ENCODE data around the gene G0S2.

Gene G0S2

DNA sequence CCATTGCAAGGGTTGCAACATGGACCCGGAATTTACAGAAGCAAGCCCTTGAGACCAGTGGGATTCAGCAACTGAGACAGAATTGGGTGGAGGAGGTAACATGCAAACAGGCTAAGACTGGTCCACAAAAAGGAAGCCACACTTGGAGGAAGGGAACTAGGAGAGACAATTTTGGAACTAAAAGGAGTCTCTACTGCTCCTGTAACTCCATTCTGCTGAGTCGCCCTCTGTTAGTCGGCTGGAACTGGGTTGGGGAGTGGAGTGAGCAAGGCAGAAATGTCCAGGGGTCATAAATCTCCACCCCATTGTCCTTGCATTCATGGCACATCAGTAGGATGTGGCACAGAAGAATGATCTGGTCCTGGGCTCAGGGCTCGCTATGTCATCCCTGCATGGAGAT, 28.1 kb upstream of the G0S2 start:
- H3K27ac ChIP-seq (ENCODE audit: extremely low read depth, low read depth, low read length): no peak overlapping the region
- CTCF ChIA-PET: interaction anchor here (0.6 to 1.7 kb wide), 5 partner anchors 21 to 181 kb away, joined by 3 to 6 read pairs (median 4); no protein-coding TSS in a partner anchor
- no peak overlapping the region for H3K4me3 ChIP-seq (ENCODE audit: low read depth, low read length)
- H3K36me3 ChIP-seq (ENCODE audit: control insufficient read depth in 2 of 2, insufficient read depth in 1 of 2, low read length in 2 of 2): no peaks in the 10 kb centered on the region
- H3K4me1 ChIP-seq (ENCODE audit: control insufficient read depth, insufficient read depth, low read length): peaks cover 7% of the 10 kb centered on the region; the same call in 1 of the 2 replicates
- no peak for TF ChIP-seq ZFP37 (tag by site-specific recombination; IDR thresholded peaks at IDR 0.05)
- TF ChIP-seq ZNF157 (tag by site-specific recombination; IDR thresholded peaks at IDR 0.05): no peak
- TF ChIP-seq KLF10 (tag by site-specific recombination; IDR thresholded peaks at IDR 0.05): no peak
- TF ChIP-seq, protein P1, sequence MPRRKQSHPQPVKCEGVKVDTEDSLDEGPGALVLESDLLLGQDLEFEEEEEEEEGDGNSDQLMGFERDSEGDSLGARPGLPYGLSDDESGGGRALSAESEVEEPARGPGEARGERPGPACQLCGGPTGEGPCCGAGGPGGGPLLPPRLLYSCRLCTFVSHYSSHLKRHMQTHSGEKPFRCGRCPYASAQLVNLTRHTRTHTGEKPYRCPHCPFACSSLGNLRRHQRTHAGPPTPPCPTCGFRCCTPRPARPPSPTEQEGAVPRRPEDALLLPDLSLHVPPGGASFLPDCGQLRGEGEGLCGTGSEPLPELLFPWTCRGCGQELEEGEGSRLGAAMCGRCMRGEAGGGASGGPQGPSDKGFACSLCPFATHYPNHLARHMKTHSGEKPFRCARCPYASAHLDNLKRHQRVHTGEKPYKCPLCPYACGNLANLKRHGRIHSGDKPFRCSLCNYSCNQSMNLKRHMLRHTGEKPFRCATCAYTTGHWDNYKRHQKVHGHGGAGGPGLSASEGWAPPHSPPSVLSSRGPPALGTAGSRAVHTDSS (tag by site-specific recombination; IDR thresholded peaks at IDR 0.05): no peak
- TF ChIP-seq ZNF223 (tag by site-specific recombination; IDR thresholded peaks at IDR 0.05): no peak
- TF ChIP-seq ZNF132 (tag by site-specific recombination; IDR thresholded peaks at IDR 0.05; ENCODE audit: borderline replicate concordance): no peak
- TF ChIP-seq ZNF140 (tag by site-specific recombination; IDR thresholded peaks at IDR 0.05): no peak
- no peak for TF ChIP-seq ZNF561 (tag by site-specific recombination; IDR thresholded peaks at IDR 0.05; ENCODE audit: borderline replicate concordance)
- no peak for TF ChIP-seq ZNF501 (tag by site-specific recombination; IDR thresholded peaks at IDR 0.05)
- TF ChIP-seq, protein P2, sequence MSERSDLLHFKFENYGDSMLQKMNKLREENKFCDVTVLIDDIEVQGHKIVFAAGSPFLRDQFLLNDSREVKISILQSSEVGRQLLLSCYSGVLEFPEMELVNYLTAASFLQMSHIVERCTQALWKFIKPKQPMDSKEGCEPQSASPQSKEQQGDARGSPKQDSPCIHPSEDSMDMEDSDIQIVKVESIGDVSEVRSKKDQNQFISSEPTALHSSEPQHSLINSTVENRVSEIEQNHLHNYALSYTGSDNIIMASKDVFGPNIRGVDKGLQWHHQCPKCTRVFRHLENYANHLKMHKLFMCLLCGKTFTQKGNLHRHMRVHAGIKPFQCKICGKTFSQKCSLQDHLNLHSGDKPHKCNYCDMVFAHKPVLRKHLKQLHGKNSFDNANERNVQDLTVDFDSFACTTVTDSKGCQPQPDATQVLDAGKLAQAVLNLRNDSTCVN (tag by site-specific recombination; optimal IDR thresholded peaks at IDR 0.05): no peak
- no peak for TF ChIP-seq ZNF600 (tag by site-specific recombination; IDR thresholded peaks at IDR 0.05)
- TF ChIP-seq, protein P3, sequence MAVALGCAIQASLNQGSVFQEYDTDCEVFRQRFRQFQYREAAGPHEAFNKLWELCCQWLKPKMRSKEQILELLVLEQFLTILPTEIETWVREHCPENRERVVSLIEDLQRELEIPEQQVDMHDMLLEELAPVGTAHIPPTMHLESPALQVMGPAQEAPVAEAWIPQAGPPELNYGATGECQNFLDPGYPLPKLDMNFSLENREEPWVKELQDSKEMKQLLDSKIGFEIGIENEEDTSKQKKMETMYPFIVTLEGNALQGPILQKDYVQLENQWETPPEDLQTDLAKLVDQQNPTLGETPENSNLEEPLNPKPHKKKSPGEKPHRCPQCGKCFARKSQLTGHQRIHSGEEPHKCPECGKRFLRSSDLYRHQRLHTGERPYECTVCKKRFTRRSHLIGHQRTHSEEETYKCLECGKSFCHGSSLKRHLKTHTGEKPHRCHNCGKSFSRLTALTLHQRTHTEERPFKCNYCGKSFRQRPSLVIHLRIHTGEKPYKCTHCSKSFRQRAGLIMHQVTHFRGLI (tag by site-specific recombination; IDR thresholded peaks at IDR 0.05): no peak
- TF ChIP-seq ZNF423 (tag by site-specific recombination; IDR thresholded peaks at IDR 0.05): no peak
- TF ChIP-seq ZNF791 (tag by site-specific recombination; IDR thresholded peaks at IDR 0.05): no peak
- no peak for TF ChIP-seq ZBTB7A (tag by site-specific recombination; IDR thresholded peaks at IDR 0.05; ENCODE audit: low read depth)
- POLR2A ChIA-PET: no interaction called here
- no peaks in the 10 kb centered on the region for H3K9me3 ChIP-seq (ENCODE audit: control insufficient read depth, insufficient read depth, low read depth, low read length)

DNA sequence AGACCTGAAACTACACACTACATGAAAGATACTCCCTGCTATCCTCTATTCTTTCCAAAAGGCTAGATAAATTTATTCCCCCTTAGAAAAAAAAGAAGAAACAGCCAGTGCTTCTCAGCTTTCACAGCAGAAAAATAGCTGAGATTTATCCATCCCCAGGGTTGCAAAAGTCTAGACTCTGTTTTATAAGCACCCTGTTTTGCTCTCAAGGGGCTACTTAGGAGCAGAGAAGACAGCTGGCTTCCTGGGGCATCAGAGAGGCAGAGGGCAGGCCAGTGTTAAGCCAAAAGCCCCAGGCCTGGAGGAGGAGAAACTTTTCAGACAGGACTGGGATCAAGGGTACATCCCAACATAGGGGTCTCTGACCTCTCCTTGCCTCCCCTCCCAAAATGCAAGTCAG, 26.9 kb upstream of the G0S2 start:
- peaks cover 18% of the 10 kb centered on the region for H3K4me1 ChIP-seq (ENCODE audit: control insufficient read depth, insufficient read depth, low read length)
- H3K36me3 ChIP-seq (ENCODE audit: control insufficient read depth in 2 of 2, insufficient read depth in 1 of 2, low read length in 2 of 2): no peaks in the 10 kb centered on the region
- ChIA-PET CTCF (interaction anchor here (1.6 kb wide), 1 partner anchor 19 kb away, joined by 4 read pairs; no protein-coding TSS in a partner anchor), POLR2A (no interaction called here)
- no peaks in the 10 kb centered on the region for H3K9me3 ChIP-seq (ENCODE audit: control insufficient read depth, insufficient read depth, low read depth, low read length)
- TF ChIP-seq HOXA7 (CRISPR knock-in tag; IDR thresholded peaks at IDR 0.05; ENCODE audit: borderline replicate concordance) (no peak), ZSCAN16 (tag by site-specific recombination; IDR thresholded peaks at IDR 0.05) (no peak), GLIS1 (tag by site-specific recombination; IDR thresholded peaks at IDR 0.05) (no peak), ZNF266 (tag by site-specific recombination; IDR thresholded peaks at IDR 0.05; ENCODE audit: low read depth) (no peak), ZNF501 (tag by site-specific recombination; IDR thresholded peaks at IDR 0.05) (no peak), ZNF324 (tag by site-specific recombination; IDR thresholded peaks at IDR 0.05) (no peak), ZNF335 (tag by site-specific recombination; conservative IDR thresholded peaks at IDR 0.05) (no peak), BCL11A (tag by site-specific recombination; IDR thresholded peaks at IDR 0.05; ENCODE audit: low read depth) (no peak)
- TF ChIP-seq, protein P4, sequence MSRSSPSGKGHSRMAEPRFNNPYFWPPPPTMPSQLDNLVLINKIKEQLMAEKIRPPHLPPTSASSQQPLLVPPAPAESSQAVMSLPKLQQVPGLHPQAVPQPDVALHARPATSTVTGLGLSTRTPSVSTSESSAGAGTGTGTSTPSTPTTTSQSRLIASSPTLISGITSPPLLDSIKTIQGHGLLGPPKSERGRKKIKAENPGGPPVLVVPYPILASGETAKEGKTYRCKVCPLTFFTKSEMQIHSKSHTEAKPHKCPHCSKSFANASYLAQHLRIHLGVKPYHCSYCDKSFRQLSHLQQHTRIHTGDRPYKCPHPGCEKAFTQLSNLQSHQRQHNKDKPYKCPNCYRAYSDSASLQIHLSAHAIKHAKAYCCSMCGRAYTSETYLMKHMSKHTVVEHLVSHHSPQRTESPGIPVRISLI (tag by site-specific recombination; IDR thresholded peaks at IDR 0.05): no peak
- TF ChIP-seq, protein P5, sequence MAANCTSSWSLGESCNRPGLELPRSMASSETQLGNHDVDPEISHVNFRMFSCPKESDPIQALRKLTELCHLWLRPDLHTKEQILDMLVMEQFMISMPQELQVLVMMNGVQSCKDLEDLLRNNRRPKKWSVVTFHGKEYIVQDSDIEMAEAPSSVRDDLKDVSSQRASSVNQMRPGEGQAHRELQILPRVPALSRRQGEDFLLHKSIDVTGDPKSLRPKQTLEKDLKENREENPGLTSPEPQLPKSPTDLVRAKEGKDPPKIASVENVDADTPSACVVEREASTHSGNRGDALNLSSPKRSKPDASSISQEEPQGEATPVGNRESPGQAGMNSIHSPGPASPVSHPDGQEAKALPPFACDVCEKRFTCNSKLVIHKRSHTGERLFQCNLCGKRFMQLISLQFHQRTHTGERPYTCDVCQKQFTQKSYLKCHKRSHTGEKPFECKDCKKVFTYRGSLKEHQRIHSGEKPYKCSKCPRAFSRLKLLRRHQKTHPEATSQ (tag by site-specific recombination; IDR thresholded peaks at IDR 0.05): no peak
- TF ChIP-seq, protein P6, sequence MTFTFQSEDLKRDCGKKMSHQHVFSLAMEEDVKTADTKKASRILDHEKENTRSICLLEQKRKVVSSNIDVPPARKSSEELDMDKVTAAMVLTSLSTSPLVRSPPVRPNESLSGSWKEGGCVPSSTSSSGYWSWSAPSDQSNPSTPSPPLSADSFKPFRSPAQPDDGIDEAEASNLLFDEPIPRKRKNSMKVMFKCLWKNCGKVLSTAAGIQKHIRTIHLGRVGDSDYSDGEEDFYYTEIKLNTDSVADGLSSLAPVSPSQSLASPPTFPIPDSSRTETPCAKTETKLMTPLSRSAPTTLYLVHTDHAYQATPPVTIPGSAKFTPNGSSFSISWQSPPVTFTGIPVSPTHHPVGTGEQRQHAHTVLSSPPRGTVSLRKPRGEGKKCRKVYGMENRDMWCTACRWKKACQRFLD (tag by site-specific recombination; IDR thresholded peaks at IDR 0.05): no peak
- TF ChIP-seq, protein P7, sequence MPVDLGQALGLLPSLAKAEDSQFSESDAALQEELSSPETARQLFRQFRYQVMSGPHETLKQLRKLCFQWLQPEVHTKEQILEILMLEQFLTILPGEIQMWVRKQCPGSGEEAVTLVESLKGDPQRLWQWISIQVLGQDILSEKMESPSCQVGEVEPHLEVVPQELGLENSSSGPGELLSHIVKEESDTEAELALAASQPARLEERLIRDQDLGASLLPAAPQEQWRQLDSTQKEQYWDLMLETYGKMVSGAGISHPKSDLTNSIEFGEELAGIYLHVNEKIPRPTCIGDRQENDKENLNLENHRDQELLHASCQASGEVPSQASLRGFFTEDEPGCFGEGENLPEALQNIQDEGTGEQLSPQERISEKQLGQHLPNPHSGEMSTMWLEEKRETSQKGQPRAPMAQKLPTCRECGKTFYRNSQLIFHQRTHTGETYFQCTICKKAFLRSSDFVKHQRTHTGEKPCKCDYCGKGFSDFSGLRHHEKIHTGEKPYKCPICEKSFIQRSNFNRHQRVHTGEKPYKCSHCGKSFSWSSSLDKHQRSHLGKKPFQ (tag by site-specific recombination; IDR thresholded peaks at IDR 0.05): no peak
- H3K27ac ChIP-seq (ENCODE audit: extremely low read depth, low read depth, low read length): no peak overlapping the region
- H3K4me3 ChIP-seq (ENCODE audit: low read depth, low read length): no peak overlapping the region
